GM18505 (cell line): ENCODE measurements around the gene WT1.

Source experiments
- ATAC-seq: cut with Tn5 transposase; IDR thresholded peaks from one replicate; pipeline ENCODE4 v1.9.1; 2021; ENCODE audit not compliant: unreplicated experiment
- POLR2A ChIP-seq: IDR thresholded peaks from 4 replicates; pipeline ENCODE4 v1.6.1; 2011; ENCODE audit warnings: borderline replicate concordance; ENCODE audit not compliant: insufficient read depth, insufficient read length; ENCODE audit errors: extremely low read depth

Gene WT1

DNA sequence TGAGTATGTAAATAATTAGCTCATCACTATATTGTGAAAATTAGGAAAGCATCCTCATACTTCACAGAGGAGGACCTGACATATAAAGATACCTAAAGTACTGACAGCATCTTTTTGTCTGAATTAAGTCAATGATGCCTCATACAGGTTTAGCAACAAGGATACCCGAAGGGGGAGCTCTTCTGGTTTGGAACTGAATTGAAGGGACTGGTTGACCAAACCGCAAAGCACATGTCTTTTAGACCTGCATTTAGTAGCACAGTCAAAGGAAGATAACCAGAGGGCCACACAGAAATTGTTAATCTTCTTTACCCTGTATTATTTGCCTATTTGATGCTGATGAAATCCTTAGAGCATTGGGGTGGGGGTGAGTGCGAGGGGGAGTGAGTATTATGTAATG lies 12.9 kb upstream of the WT1 start:
- TF ChIP-seq POLR2A: no peak
- no peak for ATAC-seq

DNA sequence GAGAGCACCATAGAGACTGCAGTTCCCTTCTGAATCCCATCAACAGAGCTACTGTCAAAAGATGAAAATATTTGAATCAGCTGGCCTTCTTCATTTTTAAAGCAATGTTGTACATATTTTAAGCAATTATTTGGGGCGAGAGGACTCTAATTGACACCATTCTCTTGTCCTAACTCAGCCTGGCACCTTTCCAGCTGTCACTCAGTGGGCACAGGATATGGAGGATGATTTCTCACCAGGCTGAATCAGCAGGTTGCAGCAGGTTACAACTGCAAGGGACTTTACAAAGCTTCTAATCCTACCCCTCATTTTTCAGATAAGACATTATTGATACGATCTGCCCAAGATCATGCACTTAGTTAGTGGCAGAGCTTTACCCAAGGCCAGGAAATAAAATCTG lies 11.9 kb upstream of the WT1 start:
- ATAC-seq: no peak
- no peak for TF ChIP-seq POLR2A

DNA sequence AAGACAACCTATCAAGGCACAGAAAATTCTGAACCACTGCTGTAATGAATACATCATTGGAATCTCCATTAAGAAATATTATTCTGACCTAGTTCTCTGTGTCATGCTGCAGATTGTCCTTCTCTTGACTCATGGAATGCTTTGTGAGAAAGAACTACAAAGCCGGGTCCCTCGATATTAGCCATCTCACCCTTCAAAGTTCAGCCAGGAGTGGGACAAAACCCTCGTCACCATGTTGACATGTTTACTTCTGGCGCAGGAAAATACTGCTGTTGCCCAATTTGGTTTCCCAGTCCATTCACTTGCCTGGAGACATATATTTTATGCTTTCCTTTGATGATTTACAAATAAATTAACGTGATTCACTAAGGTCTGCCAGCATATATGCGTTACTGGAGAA lies 10.9 kb upstream of the WT1 start:
- no peak for ATAC-seq
- no peak for TF ChIP-seq POLR2A

DNA sequence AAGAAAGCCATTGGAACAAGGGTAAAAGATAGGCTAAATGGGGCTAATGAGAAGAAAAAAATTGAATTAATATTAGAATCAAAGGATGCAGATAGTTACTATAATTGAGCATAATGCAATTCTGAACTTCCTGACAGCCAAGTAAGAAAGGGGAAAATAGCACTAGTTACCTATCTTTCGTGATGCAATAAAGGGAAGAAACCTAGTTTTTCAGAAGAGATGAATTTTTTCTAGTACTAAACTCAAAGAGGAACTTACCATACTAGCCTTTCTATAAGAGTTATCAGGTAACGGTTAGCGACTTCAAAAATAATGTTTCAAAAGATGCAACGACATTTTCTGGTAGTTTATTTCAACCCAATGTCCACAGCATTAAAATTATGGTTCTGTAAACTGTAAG lies 8.8 kb upstream of the WT1 start:
- no peak for ATAC-seq
- TF ChIP-seq POLR2A: no peak

DNA sequence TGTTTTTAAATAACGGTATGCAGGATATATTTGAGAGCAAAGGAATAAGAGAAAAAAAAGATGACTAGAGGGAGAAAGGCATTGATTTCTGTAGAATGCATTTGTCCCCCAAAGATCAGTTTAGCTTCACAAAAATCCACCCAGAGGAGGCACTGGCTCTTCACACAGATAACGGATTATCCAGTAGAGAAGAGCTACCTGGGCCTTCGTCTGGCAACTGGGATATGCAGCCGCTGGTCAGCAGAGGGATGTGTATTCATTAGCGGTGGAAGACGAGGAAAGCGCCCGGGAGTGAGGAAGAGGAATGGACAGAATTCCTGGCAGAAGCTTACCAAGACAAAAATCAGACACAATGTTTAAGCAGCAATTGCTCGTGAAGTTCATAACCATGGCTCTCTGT lies 5.6 kb upstream of the WT1 start:
- ATAC-seq: no peak
- no peak for TF ChIP-seq POLR2A

DNA sequence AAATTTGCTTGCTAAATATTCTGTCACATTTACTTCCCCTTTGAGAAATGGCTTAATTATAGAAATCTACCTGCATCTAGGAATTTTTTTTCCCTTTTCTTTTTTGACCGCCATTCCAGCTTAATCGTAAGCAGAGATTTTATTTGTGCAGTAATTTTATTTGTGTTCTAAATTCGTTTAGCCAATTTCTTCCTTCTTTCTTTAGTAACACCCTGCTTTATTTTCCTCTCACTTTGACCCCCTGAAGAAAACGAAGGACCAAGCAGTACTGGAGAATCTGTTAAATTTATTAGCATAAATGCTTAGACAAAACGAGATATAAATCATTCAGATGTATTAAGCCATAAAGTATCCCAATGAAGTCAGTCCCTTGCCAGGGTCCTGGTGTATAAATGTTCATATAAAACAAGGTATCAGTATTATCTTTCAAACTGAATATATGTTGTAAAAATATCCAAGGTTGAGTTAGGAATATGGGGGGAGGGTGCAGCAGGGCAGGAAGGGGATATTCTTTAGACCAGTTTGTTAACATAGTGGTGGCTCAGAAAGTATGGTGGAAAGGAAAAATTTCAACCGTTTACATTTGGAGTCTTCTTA lies 5.1 kb upstream of the WT1 start:
- no peak for TF ChIP-seq POLR2A
- ATAC-seq: no peak

DNA sequence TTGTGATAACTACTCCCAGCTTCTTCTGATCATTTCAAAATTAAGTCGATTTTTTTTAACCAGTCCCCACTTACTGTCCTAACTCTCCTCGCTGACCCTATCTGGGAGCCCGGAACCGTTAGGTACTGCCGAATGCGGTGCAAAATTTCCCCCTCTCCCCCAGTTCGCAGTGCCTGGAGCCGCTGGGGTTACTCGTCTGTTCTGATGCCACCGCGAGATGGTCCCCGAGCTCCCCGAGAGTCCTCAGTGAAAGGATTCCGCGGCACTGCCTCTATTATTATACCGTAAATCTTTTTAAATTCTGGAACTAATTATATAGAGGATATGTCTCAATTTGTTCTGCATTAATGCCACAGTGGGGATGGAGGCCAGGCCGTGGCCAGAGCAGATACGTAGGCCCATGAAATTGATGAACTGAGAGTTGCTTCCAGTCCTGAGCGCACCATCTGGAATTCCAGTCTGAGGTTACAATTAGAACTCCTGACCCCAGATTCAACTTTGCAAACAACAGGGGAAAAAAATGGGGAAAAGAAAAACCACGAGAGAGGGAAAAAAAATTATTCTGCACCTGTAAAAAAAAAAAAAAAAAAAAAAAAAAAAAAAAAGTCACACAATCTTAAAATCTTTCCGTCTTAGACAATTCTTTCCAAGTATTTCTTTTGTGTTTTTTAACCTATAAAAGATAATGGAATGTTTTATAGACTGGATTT lies 4.3 kb upstream of the WT1 start:
- ATAC-seq: no peak
- TF ChIP-seq POLR2A: no peak

DNA sequence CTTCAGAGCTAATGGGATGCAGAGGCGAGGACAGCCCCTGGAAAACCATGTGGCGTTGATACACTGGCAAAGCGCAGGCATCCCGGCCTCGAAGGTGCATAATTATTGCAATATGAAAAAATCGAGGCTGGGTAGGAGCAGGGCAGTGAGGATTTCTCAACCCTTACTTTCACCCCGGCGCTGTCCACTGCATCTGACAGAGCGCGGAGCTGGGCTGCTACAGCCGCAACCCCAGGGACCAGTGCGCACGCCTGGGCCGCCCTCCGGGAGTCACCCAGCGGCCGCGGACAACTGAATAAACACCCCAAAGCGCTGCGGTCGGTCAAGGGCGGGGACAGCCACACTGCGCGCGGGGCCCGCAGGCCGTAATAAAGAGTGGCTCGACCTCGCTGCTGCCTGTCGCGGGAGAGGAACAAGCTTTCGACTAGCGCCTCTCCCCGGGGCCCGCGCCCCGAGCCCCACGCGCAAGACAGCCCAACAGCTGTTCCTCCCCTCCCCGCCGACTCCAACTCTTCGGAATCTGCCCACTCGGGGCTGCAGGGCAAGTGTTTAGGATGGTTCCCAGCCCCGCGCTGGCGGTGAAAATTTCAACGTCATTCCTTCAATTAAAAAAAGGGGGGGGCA lies 3.6 kb upstream of the WT1 start:
- ATAC-seq: no peak
- TF ChIP-seq POLR2A: no peak

DNA sequence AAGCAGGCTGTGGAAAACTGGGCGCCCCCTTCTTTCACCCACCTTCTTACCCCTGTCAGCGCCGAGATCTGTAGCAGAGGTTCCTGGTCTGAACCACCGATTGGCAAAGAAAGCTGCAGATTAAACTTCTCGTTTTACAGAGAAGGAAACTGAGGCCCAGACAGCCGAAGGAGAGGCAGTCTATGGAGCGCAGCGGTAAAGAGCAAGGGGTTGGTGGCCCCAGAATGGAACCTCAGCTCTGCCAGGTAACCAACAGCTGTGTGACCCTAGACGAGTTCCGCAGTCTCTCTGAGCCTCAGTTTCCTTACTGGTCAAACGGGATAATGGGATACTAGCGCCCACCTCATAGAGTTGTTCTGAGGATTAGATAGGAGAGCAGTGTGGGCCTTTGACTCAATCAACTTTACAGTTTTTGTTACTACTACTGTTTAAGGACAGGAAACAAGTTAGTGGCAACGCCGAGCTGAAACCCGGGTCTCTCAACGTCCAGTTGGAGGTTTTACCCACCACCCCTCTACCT lies 3.1 kb upstream of the WT1 start:
- no peak for ATAC-seq
- TF ChIP-seq POLR2A: no peak

DNA sequence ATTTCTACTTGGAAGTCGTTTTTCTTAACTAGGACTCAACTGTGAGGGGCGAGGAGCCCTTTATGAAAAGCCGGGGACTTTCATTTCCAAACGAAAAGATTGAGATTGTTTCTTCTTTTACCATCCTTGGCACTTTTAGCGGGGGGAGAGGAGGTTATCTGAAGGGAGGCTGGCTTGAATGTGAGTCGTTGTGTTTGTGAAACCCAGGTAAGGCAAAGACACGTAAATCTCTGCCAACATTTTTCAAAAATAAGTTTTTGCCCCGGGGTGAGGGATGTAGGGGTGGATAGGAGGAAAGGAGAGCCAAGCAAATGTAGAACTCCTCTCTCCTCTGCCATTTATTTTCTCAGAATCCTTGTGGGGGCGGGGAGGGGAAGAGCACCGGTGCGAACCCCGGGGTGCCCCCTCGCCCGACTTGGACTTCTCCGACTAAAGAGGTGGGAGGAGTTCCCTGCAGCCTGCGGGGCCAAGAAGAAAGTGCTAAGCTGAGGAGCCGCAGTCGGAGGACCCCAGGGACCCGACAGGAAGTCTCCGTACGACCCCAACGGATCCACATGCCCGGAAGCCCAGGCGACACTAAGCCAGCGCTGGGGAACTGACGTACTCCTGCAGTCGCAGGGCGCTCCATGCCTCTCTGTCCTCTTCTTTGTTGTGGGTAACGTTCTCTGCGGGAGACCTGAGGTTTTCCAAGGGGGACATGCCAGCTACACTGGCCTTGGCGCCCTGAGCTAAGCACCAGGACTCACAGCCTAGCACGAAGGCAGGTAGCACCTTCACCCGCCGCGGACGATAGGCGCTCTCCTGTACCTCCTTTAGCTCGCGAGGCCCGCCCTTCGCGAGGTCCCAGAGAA lies 2.4 kb upstream of the WT1 start:
- TF ChIP-seq POLR2A: no peak
- ATAC-seq: no peak

DNA sequence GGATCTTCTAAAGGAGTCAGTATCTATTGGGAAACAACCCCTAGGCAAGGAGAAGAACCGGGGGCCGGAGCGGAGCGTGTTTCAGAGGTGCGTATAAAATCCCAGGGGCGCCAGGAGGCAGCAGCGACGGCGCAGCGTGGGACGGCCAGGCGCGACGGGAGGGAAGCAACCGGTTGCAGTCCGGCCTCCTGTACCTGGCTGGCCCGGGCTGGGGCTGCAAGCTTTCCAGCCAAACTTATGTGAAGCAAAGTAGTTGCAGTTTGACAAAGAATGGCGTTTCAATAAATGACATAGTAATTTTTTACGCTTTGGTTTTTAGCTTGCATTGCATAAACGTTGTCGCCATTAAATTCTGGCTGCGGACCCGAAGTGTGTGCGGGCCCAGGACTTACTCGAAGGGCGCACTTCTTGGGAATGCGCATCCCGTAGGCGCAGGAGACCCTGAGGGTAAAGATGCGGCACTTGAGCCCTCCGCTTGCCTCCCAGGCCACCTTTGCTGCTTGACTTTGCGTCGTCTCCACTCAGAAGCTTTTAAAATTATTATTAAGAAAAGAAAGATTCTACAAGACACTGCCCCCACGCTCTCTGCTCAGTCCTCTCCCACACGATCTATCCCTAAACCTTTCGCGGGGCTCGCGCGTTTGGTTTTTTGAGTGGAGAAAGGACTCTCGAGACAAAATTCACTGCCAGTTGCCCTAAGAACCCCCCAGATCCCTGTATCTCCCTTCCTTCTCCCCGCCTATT lies 1.6 kb upstream of the WT1 start:
- ATAC-seq: no peak
- TF ChIP-seq POLR2A: no peak

DNA sequence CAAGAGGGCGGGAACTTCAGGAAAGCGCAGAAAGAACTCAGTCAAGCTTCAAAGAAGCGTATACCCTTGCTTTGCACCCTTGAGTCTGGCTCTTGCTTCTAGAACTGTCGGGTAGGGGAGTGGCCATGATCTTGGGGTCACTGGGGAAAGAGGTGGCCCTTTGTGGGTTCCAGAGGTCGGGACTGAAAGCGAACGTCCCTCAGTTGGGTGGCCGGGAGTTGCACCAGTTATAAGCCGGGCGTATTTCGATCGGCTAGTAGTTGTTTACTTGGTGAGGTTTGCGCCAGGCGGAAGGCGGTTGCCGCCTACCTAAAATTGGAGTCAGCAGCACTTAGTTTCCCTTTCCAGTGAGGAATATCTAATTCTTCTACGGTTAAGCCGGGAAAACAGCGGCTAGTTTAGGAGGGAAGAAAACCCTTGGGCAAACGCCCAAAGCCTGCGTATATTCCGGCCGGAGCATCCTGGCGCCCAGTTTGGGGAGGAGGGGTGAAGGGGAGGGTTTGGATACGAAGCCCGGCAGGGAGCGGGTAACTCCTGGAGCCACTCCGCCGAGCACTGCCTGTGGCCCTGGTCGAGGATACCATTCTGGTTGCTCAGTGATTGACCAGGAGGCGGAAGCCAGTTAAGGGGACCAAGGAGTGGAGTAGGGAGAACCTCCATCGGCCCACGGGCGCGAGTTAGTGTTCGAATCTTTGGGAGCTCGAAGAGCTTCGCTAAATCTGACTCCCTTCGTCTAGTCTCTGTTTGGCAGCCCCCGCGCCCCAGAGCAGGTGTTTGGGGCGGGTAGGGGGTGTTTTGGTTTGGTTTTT lies 807 bp upstream of the WT1 start:
- ATAC-seq: no peak
- no peak for TF ChIP-seq POLR2A

DNA sequence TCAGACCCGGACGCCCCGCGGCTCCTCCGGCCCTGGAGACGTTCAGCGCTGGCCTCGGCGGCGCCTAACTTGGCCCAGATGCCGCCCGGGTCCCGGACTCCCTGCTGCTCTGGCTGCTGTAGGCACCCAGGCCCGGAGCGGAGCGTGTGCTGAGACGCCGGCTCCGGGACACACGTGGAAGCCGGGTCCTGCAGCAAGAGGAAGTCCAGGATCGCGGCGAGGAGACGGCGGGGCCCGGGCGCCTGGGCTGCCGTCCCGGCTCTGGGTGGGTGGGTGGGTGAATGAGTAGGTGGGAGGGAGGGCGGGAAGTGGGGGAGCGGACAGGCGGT lies 223 bp downstream of the WT1 start:
- no peak for ATAC-seq
- TF ChIP-seq POLR2A: no peak
